Sigmoid colon (tissue), 3 donors: ENCODE data around the gene NAA15.

Experiments
- CTCF ChIP-seq, 4 experiments: fragments of 450-650 bp in 3 of 4; fragments of 200-600 bp in 1 of 4; IDR thresholded peaks; one replicate each; pipeline ENCODE4 v1.5.1; 2016 to 2019; ENCODE audit warnings: antibody characterized with exemption in 4 of 4, mild to moderate bottlenecking in 3 of 4, moderate library complexity in 2 of 4
- POLR2A ChIP-seq, 2 donors: fragments of 450-650 bp; IDR thresholded peaks; one replicate each; pipeline ENCODE4 v1.6.1; 2016; ENCODE audit warnings: antibody characterized with exemption in 2 of 2, mild to moderate bottlenecking in 2 of 2, moderate library complexity in 2 of 2

DNA sequence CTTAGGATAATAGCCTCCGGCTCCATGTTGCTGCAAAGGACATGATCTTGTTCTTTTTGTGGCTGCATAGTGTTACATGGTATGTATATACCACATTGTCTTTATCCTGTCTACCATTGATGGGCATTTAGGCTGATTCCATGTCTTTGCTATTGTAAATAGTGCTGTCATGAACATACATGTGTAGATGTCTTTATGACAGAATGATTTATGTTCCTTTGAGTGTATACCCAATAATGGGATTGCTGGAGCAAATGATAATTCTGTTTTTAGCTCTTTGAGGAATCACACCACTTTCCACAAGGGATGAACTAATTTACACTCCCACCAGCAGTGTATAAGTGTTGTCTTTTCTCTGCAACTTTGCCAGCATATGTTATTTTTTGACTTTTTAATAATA, 157.2 kb downstream of the NAA15 start:
- no peak for TF ChIP-seq CTCF (IDR thresholded peaks at IDR 0.05)
- TF ChIP-seq POLR2A (IDR thresholded peaks at IDR 0.05): no peak
